ENCODE results near the gene ASCC1.

Gene ASCC1

GRCh38 chr10:72074574-72075375 is 141.3 kb downstream of the ASCC1 start:
- CTCF ChIA-PET, result interaction anchor here (1.0 to 1.1 kb wide), 2 partner anchors 12 to 26 kb away, joined by 3 to 4 read pairs; no protein-coding TSS in a partner anchor
- TF ChIP-seq CTCF (IDR thresholded peaks at IDR 0.05; ENCODE audit: control extremely low read depth, extremely low read depth, low read depth, missing control alignments), result no peak
- no peak for DNase-seq (ENCODE audit: extremely low spot score)
- POLR2A ChIA-PET, result no interaction called here

- DNase-seq (ENCODE audit: extremely low spot score), result no peak
- ChIA-PET CTCF (interaction anchor here (0.6 to 1.0 kb wide), 2 partner anchors 25 to 29 kb away, joined by 3 to 4 read pairs; no protein-coding TSS in a partner anchor), POLR2A (no interaction called here)
- TF ChIP-seq CTCF (IDR thresholded peaks at IDR 0.05; ENCODE audit: control extremely low read depth, extremely low read depth, low read depth, missing control alignments), result no peak
These were observed 142.1 kb downstream of the ASCC1 start for GRCh38 chr10:72073708-72074573.

- no peak for TF ChIP-seq CTCF (IDR thresholded peaks at IDR 0.05; ENCODE audit: control extremely low read depth, extremely low read depth, low read depth, missing control alignments)
- ChIA-PET POLR2A (no interaction called here), CTCF (interaction anchor here (1.4 kb wide), 1 partner anchor 24 kb away, joined by 5 read pairs; no protein-coding TSS in a partner anchor)
- DNase-seq (ENCODE audit: extremely low spot score), result no peak
These were observed 143.4 kb downstream of the ASCC1 start for GRCh38 chr10:72072639-72073038.

- ChIA-PET CTCF (interaction anchor here (1.4 to 1.6 kb wide), 2 partner anchors 10 to 23 kb away, joined by 5 to 6 read pairs; no protein-coding TSS in a partner anchor), POLR2A (no interaction called here)
- TF ChIP-seq CTCF (IDR thresholded peaks at IDR 0.05; ENCODE audit: control extremely low read depth, extremely low read depth, low read depth, missing control alignments), result no peak
- DNase-seq (ENCODE audit: extremely low spot score), result no peak
These were observed 144.0 kb downstream of the ASCC1 start for GRCh38 chr10:72072046-72072445.

- POLR2A ChIA-PET, result interaction anchor here (0.6 to 0.7 kb wide), 2 partner anchors 31 to 251 kb away, joined by 3 read pairs; no protein-coding TSS in a partner anchor
- no peak for DNase-seq (ENCODE audit: extremely low spot score)
- CTCF ChIA-PET, result interaction anchor here (1.2 to 6.0 kb wide), 4 partner anchors 10 to 22 kb away, joined by 3 to 45 read pairs (median 6); partner anchors contain the start of gene SPOCK2
- TF ChIP-seq CTCF (IDR thresholded peaks at IDR 0.05; ENCODE audit: control extremely low read depth, extremely low read depth, low read depth, missing control alignments), result no peak
These were observed 146.1 kb downstream of the ASCC1 start for GRCh38 chr10:72069751-72070526.

All from GM10248 (cell line).